Measurements from ENCODE around the gene SCAF8.

- TF ChIP-seq CTCF (conservative IDR thresholded peaks at IDR 0.05; ENCODE audit: low read depth, low read length) (no peak), EZH2 (IDR thresholded peaks at IDR 0.05; ENCODE audit: borderline replicate concordance, low read depth, low read length, poor library complexity, severe bottlenecking) (no peak)
Measured at GRCh38 chr6:154791556-154792317, 58.5 kb downstream of the SCAF8 start.

Data from A673 (cell line).